GM12878 (cell line): ENCODE measurements around the gene FAT4. TPM values are rescaled to one million over a fixed set of nuclear protein-coding genes. Genes with fewer than 3 reads are reported as not detected.
A peak's percentile ranks its signal among the peaks of the same experiment; 100 is the strongest.

ENCODE experiments used
- ATAC-seq: fragments of 200-7000 bp; cut with Tn5 transposase; 3 replicates; pipeline ENCODE4 v1.9.1; 2020; ENCODE audit warnings: mild to moderate bottlenecking, moderate library complexity
- BruUV-seq: library from RNA; stranded (reverse); fragments of 400-500 nt; replicated peaks from 2 replicates; lab custom pipeline; 2021; lab: Mats Ljungman, UMichigan
- CTCF ChIA-PET: fragments of 300-600 bp; sonication (Branson Sonifier 250); formaldehyde crosslinking; extraction: SDS; loops from one replicate; lab custom pipeline; 2021; ENCODE audit warnings: inconsistent platforms; lab: Yijun Ruan, JAX
- POLR2A ChIA-PET: fragments of 350-600 bp; formaldehyde crosslinking; extraction: SDS; loops from one replicate; lab custom pipeline; 2021; ENCODE audit warnings: inconsistent platforms; lab: Charles Lee
- RAD21 ChIA-PET: fragments of 300-600 bp; sonication (Branson Sonifier 250); formaldehyde crosslinking; loops from one replicate; lab custom pipeline; 2023; ENCODE audit warnings: antibody characterized with exemption; ENCODE audit not compliant: unreplicated experiment; lab: Charles Lee
- SMC1A ChIA-PET: fragments of 300-600 bp; sonication (Branson Sonifier 250); formaldehyde crosslinking; loops from one replicate; lab custom pipeline; 2023; ENCODE audit not compliant: unreplicated experiment, uncharacterized antibody; lab: Charles Lee
- DNase-seq: peaks from one replicate; pipeline ENCODE4 v3.0.0-alpha.2; 2011; ENCODE audit warnings: low read depth, low spot score
- FAIRE-seq: peaks from 3 replicates; lab custom pipeline; 2011; peaks lifted over from hg19 to GRCh38; lab: Jason Lieb, UNC
- H2AFZ ChIP-seq: 2 replicates; pipeline ENCODE4 v1.6.0; 2011; ENCODE audit warnings: low read depth, low read length, control low read depth; ENCODE audit not compliant: control insufficient read depth
- H3K27ac ChIP-seq: 2 replicates; pipeline ENCODE4 v1.5.1; 2011; ENCODE audit warnings: control low read depth; ENCODE audit not compliant: control insufficient read depth, insufficient read depth
- H3K27me3 ChIP-seq, 2 experiments: replicated peaks in 1 of 2; 2 replicates each; pipeline versions ENCODE4 v1.6.0 to v1.6.1; 2011; ENCODE audit warnings: low read length in 1 of 2; ENCODE audit not compliant: control insufficient read depth in 2 of 2, insufficient read depth in 2 of 2
- H3K36me3 ChIP-seq, 2 experiments: 2 replicates each; pipeline ENCODE4 v1.5.1; 2011; ENCODE audit warnings: low read length in 1 of 2; ENCODE audit not compliant: control insufficient read depth in 2 of 2, insufficient read depth in 2 of 2
- H3K4me1 ChIP-seq: 2 replicates; pipeline ENCODE4 v1.6.1; 2011; ENCODE audit warnings: mild to moderate bottlenecking, low read length, moderate library complexity, mixed read lengths; ENCODE audit not compliant: control insufficient read depth, insufficient read depth
- H3K4me2 ChIP-seq: 2 replicates; pipeline ENCODE4 v1.6.0; 2011; ENCODE audit warnings: control low read depth; ENCODE audit not compliant: control insufficient read depth, insufficient read depth
- H3K4me3 ChIP-seq: fragments of 200-600 bp; sonication (generic); 2 replicates; pipeline ENCODE4 v1.5.1; 2016
- H3K79me2 ChIP-seq: 2 replicates; pipeline ENCODE4 v1.6.0; 2011; ENCODE audit warnings: low read length; ENCODE audit not compliant: control insufficient read depth, insufficient read depth
- H3K9ac ChIP-seq: 2 replicates; pipeline ENCODE4 v1.8.0; 2011; ENCODE audit warnings: low read length, control low read depth, mixed read lengths; ENCODE audit not compliant: control insufficient read depth, insufficient read depth
- H3K9me3 ChIP-seq: replicated peaks from 3 replicates; pipeline ENCODE4 v1.5.1; 2011; ENCODE audit warnings: mild to moderate bottlenecking, low read length; ENCODE audit not compliant: control insufficient read depth, insufficient read depth
- H4K20me1 ChIP-seq: 2 replicates; pipeline ENCODE4 v1.6.0; 2011; ENCODE audit not compliant: control insufficient read depth, insufficient read depth
- BHLHE40 ChIP-seq, 2 experiments: fragments of 450-650 bp in 1 of 2; IDR thresholded peaks; 2 replicates each; pipeline ENCODE4 v1.6.1; 2011 to 2017; ENCODE audit warnings: low read depth in 2 of 2, borderline replicate concordance in 1 of 2, improper control_type of control experiment in 1 of 2, low read length in 1 of 2, mild to moderate bottlenecking in 1 of 2
- IKZF1 ChIP-seq: fragments of 450-650 bp; conservative IDR thresholded peaks from 2 replicates; pipeline ENCODE4 v1.6.1; 2017; ENCODE audit warnings: antibody characterized with exemption, mild to moderate bottlenecking
- NFIC ChIP-seq: IDR thresholded peaks from 2 replicates; pipeline ENCODE4 v1.6.1; 2012; ENCODE audit warnings: low read depth, mild to moderate bottlenecking, inconsistent platforms, low read length, moderate library complexity
- NFXL1 ChIP-seq: fragments of 450-650 bp; IDR thresholded peaks from 2 replicates; pipeline ENCODE4 v1.6.1; 2017; ENCODE audit warnings: antibody characterized with exemption, mild to moderate bottlenecking, borderline replicate concordance
- NR2F1 ChIP-seq: fragments of 450-650 bp; conservative IDR thresholded peaks from 2 replicates; pipeline ENCODE4 v1.6.1; 2017; ENCODE audit warnings: mild to moderate bottlenecking
- RAD21 ChIP-seq: IDR thresholded peaks from 2 replicates; pipeline ENCODE4 v1.6.1; 2011; ENCODE audit warnings: mild to moderate bottlenecking, low read depth, low read length, moderate library complexity; ENCODE audit not compliant: insufficient read depth
- SMAD1 ChIP-seq: fragments of 450-650 bp; IDR thresholded peaks from 2 replicates; pipeline ENCODE4 v1.6.1; 2018; ENCODE audit warnings: mild to moderate bottlenecking, low read depth; ENCODE audit not compliant: partially characterized antibody
- SMC3 ChIP-seq: IDR thresholded peaks from 2 replicates; pipeline ENCODE4 v1.6.1; 2011; ENCODE audit warnings: low read length, improper control_type of control experiment, borderline replicate concordance
- ZNF207 ChIP-seq: fragments of 450-650 bp; IDR thresholded peaks from 2 replicates; pipeline ENCODE4 v1.6.1; 2014; ENCODE audit warnings: antibody characterized with exemption, mild to moderate bottlenecking, borderline replicate concordance
- WGBS: methylation state at CpG from one replicate; pipeline ENCODE4 v1.1.6; 2016; ENCODE audit warnings: low lambda C conversion rate; ENCODE audit not compliant: insufficient replicate concordance, insufficient coverage; ENCODE audit errors: missing lambda C conversion rate; 5-methylcytosine and 5-hydroxymethylcytosine counted together
- in situ Hi-C: fragments of 300-500 bp; cut with MboI; formaldehyde crosslinking; loops from 9 replicates; pipeline ENCODE4 v1.14.3; 2018; ENCODE audit warnings: mixed read lengths
- intact Hi-C: fragments of 100-400 bp; cut with micrococcal nuclease; formaldehyde crosslinking; loops from one replicate; pipeline ENCODE4 v1.14.2; 2022; ENCODE audit not compliant: unreplicated experiment
- polyA plus RNA-seq, 11 experiments: library from polyadenylated mRNA; depleted of rRNA in 4 of 11; unstranded in 6 of 11; stranded (reverse) in 5 of 11; fragments of >200 nt; fragmentation: Nextera tagmentation in 4 of 11; fragmentation: Illumina TruSeq in 1 of 11; extraction: Ambion mirVana in 4 of 11; extraction: Trizol in 1 of 11; gene quantifications; 1 replicate in 1 of 11; 2 replicates in 10 of 11; pipeline versions ENCODE4 v1.2.1 to v1.2.3, GENCODE V29; 2011 to 2016; ENCODE audit warnings: inconsistent platforms in 2 of 11, missing spikeins in 2 of 11, low read depth in 1 of 11
- total RNA-seq, 4 experiments: library from RNA; depleted of rRNA in 3 of 4; stranded (reverse); fragments of >200 nt in 3 of 4; fragmentation: Illumina TruSeq in 1 of 4; extraction: Trizol in 1 of 4; gene quantifications; 2 replicates each; pipeline versions ENCODE4 v1.2.1 to v1.2.3, GENCODE V29; 2013 to 2021
- TF ChIP-seq, protein P1 (sequence below): fragments of 450-650 bp; IDR thresholded peaks from 2 replicates; pipeline ENCODE4 v1.6.1; 2016; ENCODE audit warnings: mild to moderate bottlenecking
- TF ChIP-seq, protein P2 (sequence below), 3 experiments: IDR thresholded peaks in 2 of 3; conservative IDR thresholded peaks in 1 of 3; 2 replicates each; pipeline ENCODE4 v1.5.1; 2011; ENCODE audit warnings: low read depth in 3 of 3, low read length in 3 of 3, mild to moderate bottlenecking in 3 of 3, control low read depth in 2 of 3, moderate library complexity in 2 of 3, inconsistent platforms in 1 of 3, mixed read lengths in 1 of 3; ENCODE audit not compliant: control insufficient read depth in 2 of 3, insufficient read depth in 1 of 3; ENCODE audit errors: extremely low read depth in 1 of 3
- TF ChIP-seq, protein P3 (sequence below): IDR thresholded peaks from 2 replicates; pipeline ENCODE4 v1.6.1; 2012; ENCODE audit warnings: low read depth, low read length, improper control_type of control experiment

The FAT4 gene
- total and polyA plus RNA-seq, 10 of the 15 experiments (the other 5 are each of a cell fraction or from before 2014, with no cell fraction given), result 0.03 TPM; not detected in 9

DNA sequence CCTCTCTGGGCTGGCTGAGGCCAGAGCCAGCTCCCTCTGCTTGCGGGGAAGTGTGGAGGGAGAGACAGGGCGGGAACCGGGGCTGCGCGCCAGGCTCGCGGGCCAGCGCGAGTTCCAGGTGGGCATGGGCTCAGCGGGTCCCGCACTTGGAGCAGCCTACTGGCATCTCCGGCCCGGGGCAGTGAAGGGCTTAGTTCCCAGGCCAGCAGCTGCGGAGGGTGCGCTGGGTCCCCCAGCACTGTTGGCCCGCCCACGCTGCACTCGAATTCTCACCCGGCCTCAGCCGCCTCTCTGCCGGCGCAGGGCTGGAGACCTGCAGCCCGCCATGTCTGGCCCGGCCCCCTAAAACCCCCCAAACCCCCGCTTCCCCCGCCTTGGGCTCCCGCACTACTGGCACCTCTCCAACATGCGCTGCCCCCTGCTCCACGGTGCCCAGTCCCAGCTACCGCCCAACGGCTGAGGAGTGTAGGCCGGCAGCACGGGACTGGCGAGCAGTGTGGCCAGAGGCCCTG, 33.8 kb upstream of the FAT4 start (continued):
- TF ChIP-seq, protein P1, sequence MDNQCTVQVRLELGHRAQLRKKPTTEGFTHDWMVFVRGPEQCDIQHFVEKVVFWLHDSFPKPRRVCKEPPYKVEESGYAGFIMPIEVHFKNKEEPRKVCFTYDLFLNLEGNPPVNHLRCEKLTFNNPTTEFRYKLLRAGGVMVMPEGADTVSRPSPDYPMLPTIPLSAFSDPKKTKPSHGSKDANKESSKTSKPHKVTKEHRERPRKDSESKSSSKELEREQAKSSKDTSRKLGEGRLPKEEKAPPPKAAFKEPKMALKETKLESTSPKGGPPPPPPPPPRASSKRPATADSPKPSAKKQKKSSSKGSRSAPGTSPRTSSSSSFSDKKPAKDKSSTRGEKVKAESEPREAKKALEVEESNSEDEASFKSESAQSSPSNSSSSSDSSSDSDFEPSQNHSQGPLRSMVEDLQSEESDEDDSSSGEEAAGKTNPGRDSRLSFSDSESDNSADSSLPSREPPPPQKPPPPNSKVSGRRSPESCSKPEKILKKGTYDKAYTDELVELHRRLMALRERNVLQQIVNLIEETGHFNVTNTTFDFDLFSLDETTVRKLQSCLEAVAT, result no peak
- no peak for TF ChIP-seq NR2F1

DNA sequence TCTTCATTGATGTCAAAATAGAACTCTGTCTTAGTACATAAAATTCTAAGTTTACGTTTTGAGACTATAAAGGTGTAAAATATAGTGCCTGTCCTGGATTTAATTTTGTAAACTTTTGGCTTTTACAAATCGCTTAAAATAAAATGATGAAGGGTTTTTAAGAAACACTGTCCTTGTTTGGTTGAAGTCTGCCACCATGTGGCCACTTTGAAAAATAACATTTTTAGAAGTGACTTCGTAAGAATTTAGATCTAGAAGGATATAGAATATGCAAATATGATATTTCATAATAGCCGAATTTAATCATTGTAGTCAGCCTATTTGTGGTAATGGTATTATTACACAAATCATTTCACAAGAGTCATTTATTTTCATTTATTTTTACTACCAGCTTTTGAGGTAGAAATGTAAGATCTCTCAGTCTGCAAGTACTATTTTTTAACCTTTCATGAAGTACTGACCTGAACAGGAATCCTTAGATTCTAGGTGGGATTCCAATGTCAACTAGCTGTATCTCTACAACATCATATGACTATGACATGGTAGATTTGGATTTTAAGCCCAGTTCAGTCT, 31.0 kb upstream of the FAT4 start:
- H3K36me3 ChIP-seq, result no peaks in the 10 kb centered on the region
- intact Hi-C loops, result loop anchor here (1.0 to 5.0 kb wide), 2 partner anchors 566 to 949 kb away; no protein-coding TSS in a partner anchor
- CTCF ChIA-PET, result interaction anchor here (0.8 to 4.0 kb wide), 19 partner anchors 8 to 1511 kb away, joined by 3 to 45 read pairs (median 3); no protein-coding TSS in a partner anchor
- no peaks in the 10 kb centered on the region for H3K27me3 ChIP-seq
- no peaks in the 10 kb centered on the region for H3K9me3 ChIP-seq
- no peak overlapping the region for H3K4me3 ChIP-seq
- 0% methylated on average over 4 of the region's 4 CpGs for WGBS
- RAD21 ChIA-PET, result interaction anchor here (1.0 to 4.2 kb wide), 4 partner anchors 12 to 1511 kb away, joined by 3 to 27 read pairs (median 4); no protein-coding TSS in a partner anchor
- TF ChIP-seq ZNF207, result no peak
- no peak for TF ChIP-seq BHLHE40 (IDR thresholded peaks at IDR 0.05; ENCODE audit: borderline replicate concordance in 1 of 2, low read depth in 2 of 2, low read length in 1 of 2)
- TF ChIP-seq SMC3, result peak; percentile 43; the same call in 1 of the 2 replicates
- no peak for TF ChIP-seq NFXL1
- TF ChIP-seq RAD21, result peak; percentile 69
- TF ChIP-seq, protein P2, sequence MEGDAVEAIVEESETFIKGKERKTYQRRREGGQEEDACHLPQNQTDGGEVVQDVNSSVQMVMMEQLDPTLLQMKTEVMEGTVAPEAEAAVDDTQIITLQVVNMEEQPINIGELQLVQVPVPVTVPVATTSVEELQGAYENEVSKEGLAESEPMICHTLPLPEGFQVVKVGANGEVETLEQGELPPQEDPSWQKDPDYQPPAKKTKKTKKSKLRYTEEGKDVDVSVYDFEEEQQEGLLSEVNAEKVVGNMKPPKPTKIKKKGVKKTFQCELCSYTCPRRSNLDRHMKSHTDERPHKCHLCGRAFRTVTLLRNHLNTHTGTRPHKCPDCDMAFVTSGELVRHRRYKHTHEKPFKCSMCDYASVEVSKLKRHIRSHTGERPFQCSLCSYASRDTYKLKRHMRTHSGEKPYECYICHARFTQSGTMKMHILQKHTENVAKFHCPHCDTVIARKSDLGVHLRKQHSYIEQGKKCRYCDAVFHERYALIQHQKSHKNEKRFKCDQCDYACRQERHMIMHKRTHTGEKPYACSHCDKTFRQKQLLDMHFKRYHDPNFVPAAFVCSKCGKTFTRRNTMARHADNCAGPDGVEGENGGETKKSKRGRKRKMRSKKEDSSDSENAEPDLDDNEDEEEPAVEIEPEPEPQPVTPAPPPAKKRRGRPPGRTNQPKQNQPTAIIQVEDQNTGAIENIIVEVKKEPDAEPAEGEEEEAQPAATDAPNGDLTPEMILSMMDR (IDR thresholded peaks at IDR 0.05 in 2 of 3, conservative IDR thresholded peaks at IDR 0.05 in 1 of 3; ENCODE audit: control insufficient read depth in 2 of 3, extremely low read depth in 1 of 3, insufficient read depth in 1 of 3, low read depth in 3 of 3, low read length in 3 of 3), result peak; percentile 30 to 44 (median 34); a peak in 4 of 6 replicates
- no peak for TF ChIP-seq SMAD1
- TF ChIP-seq IKZF1, result no peak
- no peak for TF ChIP-seq NFIC
- TF ChIP-seq, protein P3, sequence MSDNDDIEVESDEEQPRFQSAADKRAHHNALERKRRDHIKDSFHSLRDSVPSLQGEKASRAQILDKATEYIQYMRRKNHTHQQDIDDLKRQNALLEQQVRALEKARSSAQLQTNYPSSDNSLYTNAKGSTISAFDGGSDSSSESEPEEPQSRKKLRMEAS, result no peak
- TF ChIP-seq, all 136 proteins: peak for 3
- no TSS peak for BruUV-seq
- ATAC-seq (peak; percentile 49; the same call in 1 of the 3 replicates), FAIRE-seq (peak; percentile 13), DNase-seq (no peak)
- H3K4me2 ChIP-seq, result no peak overlapping the region
- ChIA-PET SMC1A (interaction anchor here (0.9 to 2.7 kb wide), 4 partner anchors 10 to 950 kb away, joined by 3 to 11 read pairs (median 3); no protein-coding TSS in a partner anchor), POLR2A (no interaction called here)
- H3K9ac ChIP-seq, result no peak overlapping the region
- no peaks in the 10 kb centered on the region for H3K4me1 ChIP-seq
- H3K79me2 ChIP-seq, result no peaks in the 10 kb centered on the region
- H2AFZ ChIP-seq, result no peak overlapping the region
- H3K27ac ChIP-seq, result no peak overlapping the region
- in situ Hi-C loops, result loop anchor here (25.0 kb wide), 1 partner anchor 946 kb away; no protein-coding TSS in a partner anchor
- no peaks in the 10 kb centered on the region for H4K20me1 ChIP-seq
